ENCODE results near the gene DEPP1.

The DEPP1 gene

DNA sequence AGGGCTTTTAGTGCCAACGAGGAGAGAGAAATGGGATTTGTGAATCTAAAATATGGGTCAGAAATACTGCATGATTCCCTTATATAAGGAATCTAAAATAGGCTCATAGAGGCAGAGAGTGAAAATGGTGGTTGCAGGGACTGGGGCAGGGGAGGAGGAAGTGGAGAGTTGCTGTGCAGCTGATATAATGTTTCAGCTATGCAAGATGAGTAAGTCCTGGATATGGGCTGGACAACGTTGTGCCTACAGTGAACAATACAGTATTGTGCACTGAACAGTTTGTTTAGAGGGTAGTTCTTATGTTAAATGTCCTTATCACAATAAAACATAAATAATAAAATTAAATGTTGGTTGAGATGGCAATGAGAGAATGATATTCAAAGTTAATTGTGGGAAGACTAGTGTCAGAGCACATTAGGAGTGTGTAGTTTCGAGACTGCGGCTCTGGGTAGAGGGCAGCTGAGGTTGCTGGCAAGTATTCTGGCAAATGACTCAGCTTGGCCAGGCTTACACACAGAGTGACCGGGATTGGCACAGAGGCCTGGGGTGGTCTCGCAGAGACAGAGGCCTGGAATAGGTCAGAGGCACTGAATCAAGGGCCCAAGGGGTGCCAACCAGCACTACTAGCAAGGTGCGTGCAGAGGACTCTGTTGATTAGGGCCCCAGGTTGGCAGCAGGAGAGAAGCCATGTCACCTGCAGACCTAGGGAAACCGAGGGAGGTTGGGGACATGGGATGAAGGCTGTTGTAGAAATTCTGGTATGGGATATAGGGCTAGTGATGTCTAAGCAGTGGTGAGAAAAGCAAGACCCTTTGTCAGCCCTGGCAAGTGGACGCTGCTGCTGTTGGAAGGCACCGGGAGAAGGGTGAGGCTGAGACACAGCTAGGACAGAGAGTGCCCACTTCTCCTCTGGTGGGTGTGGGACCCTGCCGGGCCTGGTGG is 2.8 kb upstream of the DEPP1 start:
- H3K4me3 ChIP-seq (ENCODE audit: insufficient read depth, low read length, poor library complexity, severe bottlenecking): no peak overlapping the region
- H2AFZ ChIP-seq (ENCODE audit: low read depth, low read length, severe bottlenecking): no peak overlapping the region
- H3K9me3 ChIP-seq (ENCODE audit: insufficient read depth, low read length): no peaks in the 10 kb centered on the region
- H3K36me3 ChIP-seq (ENCODE audit: low read length): no peaks in the 10 kb centered on the region
- TF ChIP-seq, protein P1, sequence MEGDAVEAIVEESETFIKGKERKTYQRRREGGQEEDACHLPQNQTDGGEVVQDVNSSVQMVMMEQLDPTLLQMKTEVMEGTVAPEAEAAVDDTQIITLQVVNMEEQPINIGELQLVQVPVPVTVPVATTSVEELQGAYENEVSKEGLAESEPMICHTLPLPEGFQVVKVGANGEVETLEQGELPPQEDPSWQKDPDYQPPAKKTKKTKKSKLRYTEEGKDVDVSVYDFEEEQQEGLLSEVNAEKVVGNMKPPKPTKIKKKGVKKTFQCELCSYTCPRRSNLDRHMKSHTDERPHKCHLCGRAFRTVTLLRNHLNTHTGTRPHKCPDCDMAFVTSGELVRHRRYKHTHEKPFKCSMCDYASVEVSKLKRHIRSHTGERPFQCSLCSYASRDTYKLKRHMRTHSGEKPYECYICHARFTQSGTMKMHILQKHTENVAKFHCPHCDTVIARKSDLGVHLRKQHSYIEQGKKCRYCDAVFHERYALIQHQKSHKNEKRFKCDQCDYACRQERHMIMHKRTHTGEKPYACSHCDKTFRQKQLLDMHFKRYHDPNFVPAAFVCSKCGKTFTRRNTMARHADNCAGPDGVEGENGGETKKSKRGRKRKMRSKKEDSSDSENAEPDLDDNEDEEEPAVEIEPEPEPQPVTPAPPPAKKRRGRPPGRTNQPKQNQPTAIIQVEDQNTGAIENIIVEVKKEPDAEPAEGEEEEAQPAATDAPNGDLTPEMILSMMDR (IDR thresholded peaks at IDR 0.05; ENCODE audit: insufficient read depth, low read length, poor library complexity, severe bottlenecking): no peak
- TF ChIP-seq EZH2phosphoT487 (conservative IDR thresholded peaks at IDR 0.05; ENCODE audit: low read length): no peak
- no peaks in the 10 kb centered on the region for H3K27me3 ChIP-seq (ENCODE audit: low read length)
- no peak overlapping the region for H3K9ac ChIP-seq (ENCODE audit: low read length)
- no peaks in the 10 kb centered on the region for H3K79me2 ChIP-seq (ENCODE audit: insufficient read depth, low read length)
- H3K9me2 ChIP-seq (replicated peaks; ENCODE audit: insufficient read depth, low read length): no peaks in the 10 kb centered on the region
- H3F3A ChIP-seq (ENCODE audit: insufficient read depth): no peaks in the 10 kb centered on the region
- H3K4me2 ChIP-seq (ENCODE audit: low read depth, low read length, poor library complexity, severe bottlenecking): no peak overlapping the region
- no peak overlapping the region for H3K27ac ChIP-seq (ENCODE audit: low read depth, low read length)
- no peaks in the 10 kb centered on the region for H4K20me1 ChIP-seq (ENCODE audit: low read depth, low read length)

DNA sequence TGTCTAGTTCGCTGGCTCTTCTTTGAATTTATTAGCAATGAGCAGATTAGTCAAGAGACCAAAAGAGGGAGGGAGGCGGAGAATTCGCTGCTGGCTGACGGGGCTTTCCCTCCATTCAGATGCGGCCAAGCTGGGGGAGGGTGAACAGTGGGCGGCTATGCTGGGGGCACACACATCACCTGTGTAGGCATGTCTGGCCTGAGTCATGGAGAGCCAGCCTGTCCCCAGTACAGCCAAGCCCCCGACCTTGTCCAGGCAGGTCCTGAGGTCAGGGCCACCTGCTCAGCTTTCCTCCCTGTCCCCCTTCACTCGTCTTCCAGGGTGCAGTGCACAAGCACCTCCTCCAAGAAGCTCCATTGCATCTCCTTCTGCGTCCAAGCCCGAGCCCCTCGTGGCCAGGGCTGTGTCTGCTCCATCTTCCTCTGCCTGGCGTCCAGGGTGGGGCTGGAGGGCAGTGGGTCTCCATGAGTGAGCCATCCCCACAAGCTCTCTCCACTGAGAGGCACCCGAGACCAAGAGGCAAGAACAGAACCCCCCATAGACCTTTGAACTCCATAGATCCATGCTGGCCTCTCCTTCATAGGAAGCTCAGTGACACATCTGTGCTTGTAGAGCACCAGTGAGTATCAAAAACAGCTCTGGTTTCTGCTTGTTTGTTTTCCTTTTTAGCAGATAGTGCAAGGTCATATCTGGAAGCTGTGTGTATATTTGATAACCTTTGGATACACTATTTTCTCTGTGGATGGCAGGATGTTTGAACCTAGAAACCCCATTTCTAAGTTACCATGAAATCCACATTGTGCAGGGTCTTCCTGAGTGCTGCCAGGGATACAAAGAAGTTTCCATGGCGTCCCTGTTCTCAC is 1.9 kb upstream of the DEPP1 start:
- Histone ChIP-seq H3F3A (ENCODE audit: insufficient read depth) (no peaks in the 10 kb centered on the region), H3K27me3 (ENCODE audit: low read length) (no peaks in the 10 kb centered on the region), H3K9me3 (ENCODE audit: insufficient read depth, low read length) (no peaks in the 10 kb centered on the region), H3K9me2 (replicated peaks; ENCODE audit: insufficient read depth, low read length) (no peaks in the 10 kb centered on the region), H4K20me1 (ENCODE audit: low read depth, low read length) (no peaks in the 10 kb centered on the region), H3K36me3 (ENCODE audit: low read length) (no peaks in the 10 kb centered on the region), H3K27ac (ENCODE audit: low read depth, low read length) (no peak overlapping the region), H3K4me3 (ENCODE audit: insufficient read depth, low read length, poor library complexity, severe bottlenecking) (no peak overlapping the region), H3K4me2 (ENCODE audit: low read depth, low read length, poor library complexity, severe bottlenecking) (no peak overlapping the region), H3K9ac (ENCODE audit: low read length) (no peak overlapping the region), H2AFZ (ENCODE audit: low read depth, low read length, severe bottlenecking) (no peak overlapping the region), H3K79me2 (ENCODE audit: insufficient read depth, low read length) (no peaks in the 10 kb centered on the region)
- TF ChIP-seq, protein P1 (IDR thresholded peaks at IDR 0.05; ENCODE audit: insufficient read depth, low read length, poor library complexity, severe bottlenecking): no peak
- TF ChIP-seq EZH2phosphoT487 (conservative IDR thresholded peaks at IDR 0.05; ENCODE audit: low read length): no peak

DNA sequence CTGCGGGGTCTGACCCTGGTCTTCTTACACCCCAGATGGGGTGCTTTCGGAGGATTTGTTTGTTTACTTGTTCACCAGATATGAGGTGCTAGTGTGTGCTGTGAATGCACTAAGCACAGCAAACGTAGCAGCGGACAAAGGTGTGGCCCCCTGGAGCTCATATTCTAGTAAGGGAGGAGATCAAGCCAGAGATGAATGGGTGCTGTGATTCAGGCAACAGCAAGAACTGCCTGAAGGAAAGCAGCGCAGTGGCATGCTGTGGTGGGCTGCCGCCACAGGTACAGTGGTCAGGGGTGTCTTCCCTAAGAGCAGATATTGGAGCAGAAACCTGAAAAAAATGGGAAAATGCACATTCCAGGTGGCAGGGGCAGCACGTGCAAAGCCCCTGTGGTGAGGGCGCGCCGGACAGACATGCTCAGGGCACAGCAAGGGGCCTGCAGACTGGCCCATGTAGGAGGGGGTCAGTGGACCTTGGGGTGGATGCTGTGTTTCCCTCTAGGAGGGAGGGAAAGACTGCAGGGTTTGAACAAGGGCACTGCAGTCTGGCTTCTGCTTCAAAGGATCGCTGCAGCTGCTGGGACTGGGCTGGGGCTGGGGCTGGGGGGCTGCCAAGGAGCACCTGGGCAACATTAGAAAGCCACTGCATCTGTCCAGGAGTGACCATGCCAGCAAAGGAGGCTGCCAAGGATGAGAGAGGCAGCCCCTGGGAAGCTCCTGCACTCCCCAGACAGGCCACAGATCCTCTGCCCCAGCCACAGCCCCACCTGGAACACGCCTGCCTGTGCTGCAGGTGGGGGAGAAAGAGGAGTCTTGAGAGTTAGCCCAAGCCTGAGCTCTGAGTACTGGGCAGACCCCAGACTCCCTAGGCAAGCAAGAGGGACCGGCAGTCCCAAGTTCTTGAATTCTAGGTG is 927 bp upstream of the DEPP1 start:
- Histone ChIP-seq H3K9ac (ENCODE audit: low read length) (no peak overlapping the region), H3K9me3 (ENCODE audit: insufficient read depth, low read length) (no peaks in the 10 kb centered on the region), H3K9me2 (replicated peaks; ENCODE audit: insufficient read depth, low read length) (no peaks in the 10 kb centered on the region), H3K36me3 (ENCODE audit: low read length) (no peaks in the 10 kb centered on the region), H4K20me1 (ENCODE audit: low read depth, low read length) (no peaks in the 10 kb centered on the region), H2AFZ (ENCODE audit: low read depth, low read length, severe bottlenecking) (no peak overlapping the region), H3K27ac (ENCODE audit: low read depth, low read length) (no peak overlapping the region), H3K4me2 (ENCODE audit: low read depth, low read length, poor library complexity, severe bottlenecking) (no peak overlapping the region), H3K79me2 (ENCODE audit: insufficient read depth, low read length) (no peaks in the 10 kb centered on the region), H3K27me3 (ENCODE audit: low read length) (no peaks in the 10 kb centered on the region), H3K4me3 (ENCODE audit: insufficient read depth, low read length, poor library complexity, severe bottlenecking) (no peak overlapping the region), H3F3A (ENCODE audit: insufficient read depth) (no peaks in the 10 kb centered on the region)
- TF ChIP-seq EZH2phosphoT487 (conservative IDR thresholded peaks at IDR 0.05; ENCODE audit: low read length): no peak
- TF ChIP-seq, protein P1 (IDR thresholded peaks at IDR 0.05; ENCODE audit: insufficient read depth, low read length, poor library complexity, severe bottlenecking): no peak

Measured in SU-DHL-6 (cell line).